Frontal cortex (tissue), 4 donors: Measurements from ENCODE around the gene TGDS. TPM values are rescaled to one million over a fixed set of nuclear protein-coding genes. Genes with fewer than 3 reads are reported as not detected.
"Not testable (repeated sequence)": the region's sequence is repeated elsewhere in the genome, so short reads cannot be mapped to it uniquely, and the experiment has no call there.

ENCODE experiments used
- DNase-seq, 2 donors: peaks; one replicate each; pipeline ENCODE4 v3.0.0; 2012; ENCODE audit warnings: low spot score in 2 of 2
- FAIRE-seq: peaks from 2 replicates; lab custom pipeline; 2012; peaks lifted over from hg19 to GRCh38; lab: Jason Lieb, UNC
- total RNA-seq: library from RNA; depleted of rRNA; stranded (reverse); fragments of >200 nt; gene quantifications from one replicate; pipeline ENCODE4 v1.2.3, GENCODE V29; 2014
- donor health status: control.
- donor health status: control.
- donor health status: control.

The TGDS gene
- total RNA-seq, 1 donor from 2014 or later, result 6.9 TPM

GRCh38 chr13:94556621-94557020 is 39.3 kb downstream of the TGDS start:
- FAIRE-seq (no peak), DNase-seq (no peak)

GRCh38 chr13:94556041-94556440 is 39.9 kb downstream of the TGDS start:
- DNase-seq (no peak), FAIRE-seq (no peak)

GRCh38 chr13:94553766-94554165 is 42.2 kb downstream of the TGDS start:
- no peak for DNase-seq
- FAIRE-seq, result no peak

- DNase-seq (no peak), FAIRE-seq (no peak)
Observed at GRCh38 chr13:94552095-94552494, 43.9 kb downstream of the TGDS start.

- DNase-seq, result no peak
- no peak for FAIRE-seq
Observed at GRCh38 chr13:94550062-94550738, 45.8 kb downstream of the TGDS start.

- no peak for FAIRE-seq
- DNase-seq, result peak; percentile 78 to 79
Observed at GRCh38 chr13:94549232-94550061, 46.5 kb downstream of the TGDS start.

- DNase-seq, result no peak
- no peak for FAIRE-seq
Observed at GRCh38 chr13:94548821-94549231, 47.1 kb downstream of the TGDS start.

GRCh38 chr13:94548382-94548781 is 47.6 kb downstream of the TGDS start:
- FAIRE-seq, result no peak
- DNase-seq, result no peak

GRCh38 chr13:94546061-94546839 is 49.7 kb downstream of the TGDS start:
- DNase-seq (no peak), FAIRE-seq (no peak)

- no peak for FAIRE-seq
Observed at GRCh38 chr13:94544922-94545321, 51.0 kb downstream of the TGDS start.

GRCh38 chr13:94542917-94543316 is 53.0 kb downstream of the TGDS start:
- FAIRE-seq (no peak), DNase-seq (no peak)

More at GRCh38 chr13:94544922-94545321, 51.0 kb downstream of the TGDS start:
- DNase-seq, result no peak

- DNase-seq (no peak), FAIRE-seq (no peak)
Observed at GRCh38 chr13:94537740-94538630, 58.0 kb downstream of the TGDS start.

- DNase-seq, result no peak
- FAIRE-seq, result no peak
Observed at GRCh38 chr13:94535775-94536174, 60.2 kb downstream of the TGDS start.

- no peak for FAIRE-seq
Observed at GRCh38 chr13:94535231-94535630, 60.7 kb downstream of the TGDS start.

GRCh38 chr13:94534166-94534565 is 61.8 kb downstream of the TGDS start:
- FAIRE-seq, result no peak
- no peak for DNase-seq

More at GRCh38 chr13:94535231-94535630, 60.7 kb downstream of the TGDS start:
- no peak for DNase-seq

GRCh38 chr13:94532278-94532677 is 63.7 kb downstream of the TGDS start:
- FAIRE-seq, DNase-seq: not testable (repeated sequence)

GRCh38 chr13:94526956-94527355 is 69.0 kb downstream of the TGDS start:
- FAIRE-seq, DNase-seq: not testable (repeated sequence)

- FAIRE-seq (no peak), DNase-seq (no peak)
Observed at GRCh38 chr13:94525781-94526180, 70.2 kb downstream of the TGDS start.

GRCh38 chr13:94524407-94524806 is 71.5 kb downstream of the TGDS start:
- FAIRE-seq (no peak), DNase-seq (no peak)
